ENCODE data around the gene TRO.

The TRO gene

GRCh38 chrX:54964766-54965497, 44.3 kb downstream of the TRO start:
- no peak for DNase-seq (ENCODE audit: low read depth in 2 of 2)

- DNase-seq (ENCODE audit: low read depth in 2 of 2) = no peak
Observed at GRCh38 chrX:54977387-54977786, 56.8 kb downstream of the TRO start.

GRCh38 chrX:54978448-54978847, 57.8 kb downstream of the TRO start:
- DNase-seq (ENCODE audit: low read depth in 2 of 2) = no peak

GRCh38 chrX:54979432-54979831, 58.8 kb downstream of the TRO start:
- no peak for DNase-seq (ENCODE audit: low read depth in 2 of 2)

GRCh38 chrX:54980334-54980733, 59.7 kb downstream of the TRO start:
- no peak for DNase-seq (ENCODE audit: low read depth in 2 of 2)
